Memory B cell (primary cell): ENCODE results near the gene ACACA.

Experiments used
- ATAC-seq: fragments of 150-1000 bp; cut with Tn5 transposase; 2 replicates; pipeline ENCODE4 v1.10.0; 2021; ENCODE audit warnings: low read depth, mild to moderate bottlenecking, moderate library complexity
- DNase-seq, 2 donors: peaks; one replicate each; pipeline ENCODE4 v3.0.0; 2022; ENCODE audit warnings: low spot score in 2 of 2
- H3K27ac Mint-ChIP-seq: one replicate; pipeline ENCODE4 v1.8.0; 2022; ENCODE audit warnings: mild to moderate bottlenecking, moderate library complexity, mixed read lengths
- H3K27me3 Mint-ChIP-seq: one replicate; pipeline ENCODE4 v1.8.0; 2022; ENCODE audit warnings: mixed read lengths
- H3K36me3 Mint-ChIP-seq: one replicate; pipeline ENCODE4 v1.8.0; 2022; ENCODE audit warnings: mild to moderate bottlenecking, mixed read lengths
- H3K4me1 Mint-ChIP-seq: one replicate; pipeline ENCODE4 v1.8.0; 2022; ENCODE audit warnings: mixed read lengths
- H3K4me3 Mint-ChIP-seq: one replicate; pipeline ENCODE4 v1.8.0; 2022; ENCODE audit warnings: mild to moderate bottlenecking, moderate library complexity, mixed read lengths
- H3K9me3 Mint-ChIP-seq: one replicate; pipeline ENCODE4 v1.8.0; 2022; ENCODE audit warnings: mixed read lengths

The ACACA gene

GRCh38 chr17:37194208-37194607 lies 212.4 kb downstream of the ACACA start:
- Mint-ChIP-seq H3K27ac (no peak overlapping the region), H3K4me1 (peaks cover 2% of the 10 kb centered on the region)

GRCh38 chr17:37191219-37191618 lies 215.4 kb downstream of the ACACA start:
- no peak overlapping the region for H3K27ac Mint-ChIP-seq
- no peaks in the 10 kb centered on the region for H3K4me1 Mint-ChIP-seq
- no peak for ATAC-seq
- peaks cover 24% of the 10 kb centered on the region for H3K36me3 Mint-ChIP-seq
- H3K4me3 Mint-ChIP-seq: no peak overlapping the region
- no peaks in the 10 kb centered on the region for H3K9me3 Mint-ChIP-seq
- no peak for DNase-seq
- no peaks in the 10 kb centered on the region for H3K27me3 Mint-ChIP-seq

More at GRCh38 chr17:37194208-37194607, 212.4 kb downstream of the ACACA start:
- no peak for DNase-seq
- no peak for ATAC-seq
- no peaks in the 10 kb centered on the region for H3K9me3 Mint-ChIP-seq
- H3K4me3 Mint-ChIP-seq: no peak overlapping the region
- H3K36me3 Mint-ChIP-seq: peaks cover 18% of the 10 kb centered on the region
- no peaks in the 10 kb centered on the region for H3K27me3 Mint-ChIP-seq

- H3K9me3 Mint-ChIP-seq: no peaks in the 10 kb centered on the region
- ATAC-seq (no peak), DNase-seq (no peak)
- no peak overlapping the region for H3K27ac Mint-ChIP-seq
- H3K27me3 Mint-ChIP-seq: no peaks in the 10 kb centered on the region
- no peak overlapping the region for H3K4me3 Mint-ChIP-seq
- H3K4me1 Mint-ChIP-seq: no peaks in the 10 kb centered on the region
- peaks cover 24% of the 10 kb centered on the region for H3K36me3 Mint-ChIP-seq
Measured at GRCh38 chr17:37190493-37190892, 216.1 kb downstream of the ACACA start.

GRCh38 chr17:37188157-37188556 lies 218.5 kb downstream of the ACACA start:
- Mint-ChIP-seq H3K36me3 (peaks cover 24% of the 10 kb centered on the region), H3K4me3 (no peak overlapping the region), H3K4me1 (no peaks in the 10 kb centered on the region), H3K27ac (no peak overlapping the region), H3K27me3 (no peaks in the 10 kb centered on the region), H3K9me3 (no peaks in the 10 kb centered on the region)
- DNase-seq (no peak), ATAC-seq (no peak)

- Mint-ChIP-seq H3K27ac (no peak overlapping the region), H3K27me3 (no peaks in the 10 kb centered on the region), H3K4me3 (no peak overlapping the region), H3K9me3 (no peaks in the 10 kb centered on the region), H3K36me3 (peaks cover 23% of the 10 kb centered on the region), H3K4me1 (no peaks in the 10 kb centered on the region)
- DNase-seq: no peak
- ATAC-seq: no peak
Measured at GRCh38 chr17:37187262-37187661, 219.4 kb downstream of the ACACA start.

GRCh38 chr17:37182786-37183465 lies 223.7 kb downstream of the ACACA start:
- no peak overlapping the region for H3K4me3 Mint-ChIP-seq
- H3K27ac Mint-ChIP-seq: no peak overlapping the region
- H3K4me1 Mint-ChIP-seq: no peaks in the 10 kb centered on the region
- DNase-seq (no peak), ATAC-seq (no peak)
- H3K27me3 Mint-ChIP-seq: no peaks in the 10 kb centered on the region
- H3K9me3 Mint-ChIP-seq: no peaks in the 10 kb centered on the region
- H3K36me3 Mint-ChIP-seq: peaks cover 28% of the 10 kb centered on the region

GRCh38 chr17:37180376-37180775 lies 226.3 kb downstream of the ACACA start:
- ATAC-seq (no peak), DNase-seq (no peak)
- Mint-ChIP-seq H3K9me3 (no peaks in the 10 kb centered on the region), H3K36me3 (peaks cover 37% of the 10 kb centered on the region), H3K4me3 (no peak overlapping the region), H3K27me3 (no peaks in the 10 kb centered on the region), H3K27ac (no peak overlapping the region), H3K4me1 (no peaks in the 10 kb centered on the region)

GRCh38 chr17:37179893-37180292 lies 226.7 kb downstream of the ACACA start:
- H3K4me3 Mint-ChIP-seq: no peak overlapping the region
- peaks cover 37% of the 10 kb centered on the region for H3K36me3 Mint-ChIP-seq
- DNase-seq (no peak), ATAC-seq (no peak)
- H3K27me3 Mint-ChIP-seq: no peaks in the 10 kb centered on the region
- no peaks in the 10 kb centered on the region for H3K4me1 Mint-ChIP-seq
- H3K27ac Mint-ChIP-seq: no peak overlapping the region
- H3K9me3 Mint-ChIP-seq: no peaks in the 10 kb centered on the region

- Mint-ChIP-seq H3K27me3 (no peaks in the 10 kb centered on the region), H3K9me3 (no peaks in the 10 kb centered on the region), H3K4me1 (no peaks in the 10 kb centered on the region), H3K27ac (no peak overlapping the region), H3K4me3 (no peak overlapping the region), H3K36me3 (peaks cover 35% of the 10 kb centered on the region)
- ATAC-seq (no peak), DNase-seq (no peak)
Measured at GRCh38 chr17:37177254-37177870, 229.3 kb downstream of the ACACA start.

- Mint-ChIP-seq H3K4me1 (no peaks in the 10 kb centered on the region), H3K9me3 (no peaks in the 10 kb centered on the region), H3K27ac (no peak overlapping the region), H3K36me3 (peaks cover 35% of the 10 kb centered on the region), H3K4me3 (no peak overlapping the region), H3K27me3 (no peaks in the 10 kb centered on the region)
- no peak for DNase-seq
- ATAC-seq: no peak
Measured at GRCh38 chr17:37176723-37177122, 229.9 kb downstream of the ACACA start.

- H3K36me3 Mint-ChIP-seq: peaks cover 23% of the 10 kb centered on the region
- H3K9me3 Mint-ChIP-seq: no peaks in the 10 kb centered on the region
- no peak overlapping the region for H3K27ac Mint-ChIP-seq
- DNase-seq (no peak), ATAC-seq (no peak)
- H3K4me1 Mint-ChIP-seq: no peaks in the 10 kb centered on the region
- no peak overlapping the region for H3K4me3 Mint-ChIP-seq
- H3K27me3 Mint-ChIP-seq: no peaks in the 10 kb centered on the region
Measured at GRCh38 chr17:37174205-37174604, 232.4 kb downstream of the ACACA start.

- Mint-ChIP-seq H3K9me3 (no peaks in the 10 kb centered on the region), H3K4me1 (no peaks in the 10 kb centered on the region), H3K27ac (no peak overlapping the region), H3K4me3 (no peak overlapping the region), H3K36me3 (peaks cover 3% of the 10 kb centered on the region), H3K27me3 (no peaks in the 10 kb centered on the region)
- ATAC-seq (no peak), DNase-seq (no peak)
Measured at GRCh38 chr17:37170881-37171425, 235.7 kb downstream of the ACACA start.

GRCh38 chr17:37168731-37169353 lies 237.8 kb downstream of the ACACA start:
- Mint-ChIP-seq H3K4me3 (no peak overlapping the region), H3K27ac (no peak overlapping the region), H3K27me3 (no peaks in the 10 kb centered on the region), H3K9me3 (no peaks in the 10 kb centered on the region), H3K36me3 (peaks cover 2% of the 10 kb centered on the region), H3K4me1 (no peaks in the 10 kb centered on the region)
- ATAC-seq (no peak), DNase-seq (no peak)

- DNase-seq (no peak), ATAC-seq (no peak)
- H3K4me1 Mint-ChIP-seq: no peaks in the 10 kb centered on the region
- peaks cover 8% of the 10 kb centered on the region for H3K36me3 Mint-ChIP-seq
- no peak overlapping the region for H3K4me3 Mint-ChIP-seq
- no peaks in the 10 kb centered on the region for H3K9me3 Mint-ChIP-seq
- no peaks in the 10 kb centered on the region for H3K27me3 Mint-ChIP-seq
- no peak overlapping the region for H3K27ac Mint-ChIP-seq
Measured at GRCh38 chr17:37167756-37168155, 238.9 kb downstream of the ACACA start.
